ENCODE measurements around the gene GRIK2. TPM values are rescaled to one million over a fixed set of nuclear protein-coding genes. Genes with fewer than 3 reads are reported as not detected.
A peak's percentile ranks its signal among the peaks of the same experiment; 100 is the strongest.

GRIK2 gene
- total RNA-seq, 4 donors from 2014 or later: 0.47 to 7.8 (median 1.7) TPM

DNA sequence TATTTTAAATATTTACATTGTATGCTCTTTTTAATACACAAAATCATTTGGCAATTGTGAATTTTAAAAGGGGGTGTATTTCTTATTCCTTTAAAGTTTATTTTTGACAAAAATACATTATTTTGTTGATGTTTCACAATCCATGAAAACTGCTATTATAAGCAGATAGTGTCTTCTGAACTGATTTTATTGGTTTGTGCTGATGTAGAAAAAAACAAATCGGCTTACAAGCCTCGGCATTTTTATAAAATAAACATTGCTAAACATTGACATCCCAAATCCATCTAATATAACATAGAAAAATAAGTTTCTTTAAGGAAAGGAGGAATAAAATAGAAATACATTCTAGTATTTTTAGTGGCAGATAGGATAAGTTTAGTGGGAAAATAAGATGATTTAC lies 634.7 kb downstream of the GRIK2 start:
- ATAC-seq (ENCODE audit: low FRiP score): no peak

GRCh38 chr6:102038964-102039363 lies 645.5 kb downstream of the GRIK2 start:
- ATAC-seq (ENCODE audit: low FRiP score): peak; percentile 73
- TF ChIP-seq, protein P1, sequence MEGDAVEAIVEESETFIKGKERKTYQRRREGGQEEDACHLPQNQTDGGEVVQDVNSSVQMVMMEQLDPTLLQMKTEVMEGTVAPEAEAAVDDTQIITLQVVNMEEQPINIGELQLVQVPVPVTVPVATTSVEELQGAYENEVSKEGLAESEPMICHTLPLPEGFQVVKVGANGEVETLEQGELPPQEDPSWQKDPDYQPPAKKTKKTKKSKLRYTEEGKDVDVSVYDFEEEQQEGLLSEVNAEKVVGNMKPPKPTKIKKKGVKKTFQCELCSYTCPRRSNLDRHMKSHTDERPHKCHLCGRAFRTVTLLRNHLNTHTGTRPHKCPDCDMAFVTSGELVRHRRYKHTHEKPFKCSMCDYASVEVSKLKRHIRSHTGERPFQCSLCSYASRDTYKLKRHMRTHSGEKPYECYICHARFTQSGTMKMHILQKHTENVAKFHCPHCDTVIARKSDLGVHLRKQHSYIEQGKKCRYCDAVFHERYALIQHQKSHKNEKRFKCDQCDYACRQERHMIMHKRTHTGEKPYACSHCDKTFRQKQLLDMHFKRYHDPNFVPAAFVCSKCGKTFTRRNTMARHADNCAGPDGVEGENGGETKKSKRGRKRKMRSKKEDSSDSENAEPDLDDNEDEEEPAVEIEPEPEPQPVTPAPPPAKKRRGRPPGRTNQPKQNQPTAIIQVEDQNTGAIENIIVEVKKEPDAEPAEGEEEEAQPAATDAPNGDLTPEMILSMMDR (IDR thresholded peaks at IDR 0.05): no peak
- no peak for DNase-seq (ENCODE audit: low spot score)

More for the DNA sequence above, 634.7 kb downstream of the GRIK2 start:
- no peak for DNase-seq (ENCODE audit: low spot score)
- TF ChIP-seq, protein P1 (IDR thresholded peaks at IDR 0.05): no peak

- peak; percentile 76 for ATAC-seq (ENCODE audit: low FRiP score)
- TF ChIP-seq, protein P1 (IDR thresholded peaks at IDR 0.05): no peak
- DNase-seq (ENCODE audit: low spot score): no peak
These were observed 645.9 kb downstream of the GRIK2 start for GRCh38 chr6:102039441-102039840.

GRCh38 chr6:102051001-102051400 lies 657.5 kb downstream of the GRIK2 start:
- no peak for DNase-seq (ENCODE audit: low spot score)
- TF ChIP-seq, protein P1 (IDR thresholded peaks at IDR 0.05): no peak
- ATAC-seq (ENCODE audit: low FRiP score): no peak

DNA sequence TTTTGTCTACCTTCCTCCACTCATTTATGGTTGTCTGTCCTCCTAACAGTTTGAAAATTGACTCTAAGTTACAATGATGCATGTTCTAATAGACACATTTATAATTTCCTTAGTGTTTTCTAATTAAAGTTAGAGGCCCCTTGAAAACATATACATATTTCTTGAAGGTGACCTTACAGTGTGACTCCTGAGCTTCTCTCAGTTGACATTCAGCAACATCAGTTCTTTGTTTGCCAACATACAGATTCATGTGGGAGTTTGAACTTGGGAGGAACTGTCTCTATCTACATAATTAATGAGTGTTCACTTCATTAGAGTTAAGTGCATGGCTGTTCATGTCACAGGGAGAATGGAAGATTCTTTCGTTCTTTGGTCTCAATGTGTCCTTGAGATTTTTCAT lies 658.2 kb downstream of the GRIK2 start:
- TF ChIP-seq, protein P1 (IDR thresholded peaks at IDR 0.05): no peak
- DNase-seq (ENCODE audit: low spot score) (no peak), ATAC-seq (ENCODE audit: low FRiP score) (no peak)

GRCh38 chr6:102064142-102064541 lies 670.6 kb downstream of the GRIK2 start:
- no peak for DNase-seq (ENCODE audit: low spot score)
- no peak for ATAC-seq (ENCODE audit: low FRiP score)
- TF ChIP-seq, protein P1 (IDR thresholded peaks at IDR 0.05): no peak

DNA sequence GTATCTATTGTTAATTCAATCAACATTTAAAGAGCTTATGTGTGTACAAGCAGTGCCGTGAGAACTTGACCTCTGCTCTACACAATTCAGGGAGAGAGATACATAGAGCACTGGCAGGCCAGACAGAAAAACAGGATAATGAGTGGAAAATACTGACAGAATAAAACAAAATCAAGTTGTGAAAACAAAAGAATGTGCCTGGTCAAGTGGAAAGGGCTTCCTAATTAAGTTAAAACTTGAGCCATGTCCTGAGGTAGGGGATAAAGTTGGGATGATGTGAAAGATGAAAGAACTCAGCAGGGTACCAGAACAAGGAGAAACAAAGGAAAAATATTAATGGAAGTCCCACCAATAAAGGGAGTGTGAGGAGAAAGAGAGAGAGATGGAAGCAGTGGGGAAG lies 672.8 kb downstream of the GRIK2 start:
- DNase-seq (ENCODE audit: low spot score) (no peak), ATAC-seq (ENCODE audit: low FRiP score) (no peak)
- TF ChIP-seq, protein P1 (IDR thresholded peaks at IDR 0.05): no peak

All from omental fat pad (tissue), 4 donors.